DMS79 treated with DMSO at 0.1 percent for 48 hours (cell line): ENCODE results near the gene GRID1.

Experiments
- DNase-seq: peaks from one replicate; lab custom pipeline; 2025; lab: John Stamatoyannopoulos, UW

The GRID1 gene

GRCh38 chr10:86062647-86063145 lies 303.9 kb downstream of the GRID1 start:
- DNase-seq, result no peak

DNA sequence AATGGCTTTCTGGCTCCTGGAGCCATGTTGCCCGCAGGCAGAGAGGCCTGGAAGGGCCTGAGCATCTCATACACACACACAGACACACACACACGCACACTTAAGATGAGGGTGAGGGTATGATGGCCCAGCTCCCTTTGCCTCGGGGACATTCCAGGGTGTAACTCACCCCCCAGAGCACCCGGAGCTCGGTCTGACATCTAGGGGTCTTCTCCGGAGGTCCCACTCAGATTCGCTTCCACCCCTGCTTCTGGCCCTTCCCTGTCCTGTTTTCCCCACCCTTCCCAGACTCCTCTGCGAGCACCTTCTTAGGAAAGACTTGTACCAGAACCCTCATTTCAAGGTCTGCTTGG lies 304.4 kb downstream of the GRID1 start:
- no peak for DNase-seq

DNA sequence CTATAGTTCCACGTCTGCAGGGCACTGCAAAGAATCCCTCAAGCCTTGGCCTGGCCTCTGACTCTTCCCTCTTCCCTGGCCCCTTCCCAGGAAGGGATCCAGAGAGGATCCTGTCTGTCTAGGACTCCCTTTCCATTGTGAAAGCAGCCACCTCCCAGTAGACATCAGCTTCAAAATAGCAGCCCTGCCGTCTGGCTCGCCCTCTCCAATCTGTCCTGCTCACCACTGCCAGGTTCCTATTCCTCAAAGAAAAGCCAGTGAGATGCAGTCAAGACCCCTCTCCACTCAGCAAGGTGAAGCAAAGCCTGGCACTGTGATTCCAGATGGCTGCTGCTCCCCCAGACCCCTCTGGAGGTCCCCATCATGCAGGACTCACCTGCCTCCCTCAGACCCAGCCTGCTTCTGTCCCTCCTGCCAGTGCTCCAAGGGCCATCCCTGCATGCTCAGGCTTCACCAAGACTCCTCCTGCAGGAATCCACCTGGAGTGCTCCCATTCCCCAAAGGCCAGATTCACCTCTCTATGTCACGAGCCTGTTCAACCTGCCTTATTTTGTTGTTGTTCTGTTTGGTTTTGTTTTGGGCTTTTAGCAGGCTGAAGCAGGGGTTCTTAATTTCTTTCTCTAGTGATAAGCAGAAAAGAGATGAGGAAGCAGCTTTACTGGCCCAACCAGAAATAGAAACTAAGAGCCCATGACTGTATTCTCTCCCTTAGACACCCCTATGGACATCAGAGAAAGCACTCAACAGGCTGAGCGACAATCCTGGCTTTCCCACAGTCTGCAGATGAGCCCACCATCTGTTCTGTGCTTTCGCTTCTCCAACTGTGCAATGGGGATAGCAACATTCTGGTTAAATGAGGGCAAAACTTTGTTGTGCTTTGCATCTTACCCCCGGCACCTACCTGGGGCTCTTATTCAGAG lies 305.1 kb downstream of the GRID1 start:
- no peak for DNase-seq

- no peak for DNase-seq
These were observed 306.0 kb downstream of the GRID1 start for GRCh38 chr10:86060386-86061277.

GRCh38 chr10:86059892-86060291 lies 306.7 kb downstream of the GRID1 start:
- DNase-seq, result no peak

GRCh38 chr10:86058964-86059363 lies 307.6 kb downstream of the GRID1 start:
- DNase-seq, result no peak

- no peak for DNase-seq
These were observed 308.9 kb downstream of the GRID1 start for GRCh38 chr10:86057708-86058107.

DNA sequence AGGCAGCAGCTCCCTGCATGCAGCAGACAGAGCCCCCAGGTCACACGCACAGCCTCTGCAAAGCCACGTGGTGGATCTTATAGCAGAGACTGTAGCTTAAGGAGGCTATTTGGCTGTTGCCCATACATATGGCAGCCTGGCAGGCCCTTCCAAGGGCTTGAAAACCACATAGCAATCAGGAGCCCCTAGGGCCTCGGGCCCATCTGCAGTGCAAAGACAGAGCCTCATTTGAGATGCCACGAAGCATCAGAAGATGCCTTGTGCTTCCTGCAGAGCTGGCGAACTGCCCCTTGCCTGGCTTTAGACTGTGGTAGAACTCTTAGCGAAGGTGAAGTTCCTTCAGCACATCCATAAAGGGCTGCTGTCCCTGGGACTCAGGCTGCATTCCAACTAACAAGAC lies 309.9 kb downstream of the GRID1 start:
- no peak for DNase-seq

- DNase-seq, result no peak
These were observed 310.7 kb downstream of the GRID1 start for GRCh38 chr10:86055928-86056327.

DNA sequence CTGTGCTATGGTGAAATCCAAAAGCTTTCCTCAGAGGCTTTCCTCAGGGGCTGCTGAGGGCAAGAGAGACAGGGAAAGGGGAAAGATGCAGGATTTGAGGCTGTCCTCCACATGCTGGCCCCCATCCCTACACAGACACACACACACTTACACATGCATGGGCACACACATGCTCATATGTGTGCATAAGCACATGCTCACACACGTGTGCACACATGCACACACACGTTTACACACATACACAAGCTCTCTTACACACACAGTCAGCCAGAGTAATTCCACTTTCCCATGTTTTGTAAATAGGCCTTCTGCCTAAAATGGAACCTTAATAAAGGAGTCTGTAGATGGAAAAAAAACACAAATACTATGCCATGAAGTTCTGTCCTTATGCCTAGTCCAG lies 312.9 kb downstream of the GRID1 start:
- no peak for DNase-seq

DNA sequence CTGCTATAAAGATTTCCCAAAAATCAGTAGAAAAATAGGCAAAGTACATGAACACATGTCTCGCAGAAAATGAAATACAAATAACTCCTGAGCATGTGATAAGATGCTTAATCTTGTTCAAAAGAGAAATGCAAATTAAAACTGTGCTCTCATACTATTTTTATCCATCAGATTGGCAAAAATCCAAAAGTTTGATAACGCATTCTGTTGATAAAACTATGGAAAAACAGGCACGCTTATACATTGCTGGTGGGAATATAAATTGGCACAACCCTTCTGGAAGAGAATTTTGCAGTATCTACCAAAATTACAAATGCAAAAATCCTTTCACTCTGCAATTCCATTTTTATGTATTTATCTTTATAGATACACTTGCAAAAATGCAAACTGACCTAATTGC lies 315.0 kb downstream of the GRID1 start:
- no peak for DNase-seq

DNA sequence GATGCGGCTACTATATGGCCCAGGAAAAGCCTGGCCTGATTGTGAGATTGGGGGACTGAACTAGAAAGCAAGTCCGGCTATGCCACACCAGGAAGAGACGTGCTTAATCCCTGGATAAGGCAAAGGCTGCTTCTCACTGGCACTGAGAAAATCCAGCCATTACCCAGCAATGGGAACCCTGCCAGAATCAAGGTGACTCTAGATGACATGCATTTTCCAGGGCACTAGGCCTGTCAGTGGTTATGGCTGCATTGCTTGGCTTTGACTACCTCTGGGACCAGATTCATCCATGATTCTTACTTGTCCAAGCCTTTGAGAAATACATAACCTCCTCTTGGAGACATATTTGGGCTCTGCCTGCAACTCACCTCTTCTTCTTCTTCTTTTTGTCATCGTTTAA lies 317.2 kb downstream of the GRID1 start:
- DNase-seq, result no peak

- no peak for DNase-seq
These were observed 317.6 kb downstream of the GRID1 start for GRCh38 chr10:86048973-86049372.

DNA sequence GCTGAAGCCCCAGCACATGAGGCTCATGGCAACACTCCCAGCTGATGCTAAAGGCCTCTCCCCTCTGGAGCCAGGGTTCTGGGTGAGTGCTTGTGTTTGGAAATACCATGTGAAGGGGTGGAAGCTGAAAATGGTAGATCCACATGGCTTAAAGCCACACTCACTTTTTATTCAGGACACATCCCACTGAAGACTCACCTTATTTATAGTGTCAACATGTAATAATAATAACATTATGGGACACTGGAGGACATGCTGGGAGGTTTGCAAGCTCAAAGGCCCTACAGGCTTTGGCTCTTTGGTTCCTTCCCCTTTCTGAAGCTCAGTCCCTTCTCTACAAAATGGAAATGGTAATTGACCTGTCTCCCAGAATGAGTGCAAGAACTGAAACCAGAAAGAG lies 318.0 kb downstream of the GRID1 start:
- DNase-seq, result no peak

- no peak for DNase-seq
These were observed 319.0 kb downstream of the GRID1 start for GRCh38 chr10:86047588-86047987.

GRCh38 chr10:86046845-86047460 lies 319.6 kb downstream of the GRID1 start:
- no peak for DNase-seq

DNA sequence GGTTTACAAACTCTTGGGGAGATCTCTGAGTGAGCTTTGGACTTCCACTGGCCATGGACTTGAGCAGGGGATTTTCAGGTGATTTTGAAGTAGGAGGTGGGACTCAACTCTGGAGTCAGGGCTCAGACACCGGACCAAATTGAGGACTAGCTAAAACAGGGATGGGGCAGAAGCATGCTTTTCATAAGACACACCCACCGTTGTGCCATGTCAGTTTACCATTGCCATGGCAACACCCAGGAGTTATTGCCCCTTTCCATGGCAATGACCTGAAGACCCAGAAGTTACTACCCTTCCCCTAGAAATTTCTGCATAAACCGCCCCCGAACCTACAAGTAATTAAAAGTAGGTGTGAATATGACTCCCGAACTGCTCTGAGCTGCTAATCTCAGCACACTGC lies 320.7 kb downstream of the GRID1 start:
- DNase-seq, result no peak

GRCh38 chr10:86044029-86044428 lies 322.6 kb downstream of the GRID1 start:
- DNase-seq, result peak; percentile 4

GRCh38 chr10:86043236-86043635 lies 323.4 kb downstream of the GRID1 start:
- no peak for DNase-seq

GRCh38 chr10:86042161-86042560 lies 324.4 kb downstream of the GRID1 start:
- DNase-seq, result no peak

DNA sequence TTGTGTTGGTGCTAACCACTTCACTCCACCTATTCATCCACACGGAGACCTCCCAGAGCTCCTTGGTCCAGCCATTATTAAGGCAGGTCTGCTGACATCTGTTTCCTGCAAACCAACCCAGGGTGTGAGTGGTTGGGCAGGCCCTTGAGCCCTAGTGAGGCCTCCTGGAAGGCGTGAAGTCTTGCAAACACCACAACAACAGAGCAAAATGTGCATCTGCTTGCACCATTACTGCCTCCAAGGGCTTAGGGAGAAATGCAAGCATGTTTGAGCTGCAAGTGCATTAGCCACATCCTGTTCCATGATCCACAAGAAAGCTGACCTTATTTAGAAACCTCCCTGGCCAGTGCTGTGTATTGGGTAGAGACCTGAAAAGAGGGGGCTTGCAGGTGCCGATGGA lies 325.5 kb downstream of the GRID1 start:
- no peak for DNase-seq

DNA sequence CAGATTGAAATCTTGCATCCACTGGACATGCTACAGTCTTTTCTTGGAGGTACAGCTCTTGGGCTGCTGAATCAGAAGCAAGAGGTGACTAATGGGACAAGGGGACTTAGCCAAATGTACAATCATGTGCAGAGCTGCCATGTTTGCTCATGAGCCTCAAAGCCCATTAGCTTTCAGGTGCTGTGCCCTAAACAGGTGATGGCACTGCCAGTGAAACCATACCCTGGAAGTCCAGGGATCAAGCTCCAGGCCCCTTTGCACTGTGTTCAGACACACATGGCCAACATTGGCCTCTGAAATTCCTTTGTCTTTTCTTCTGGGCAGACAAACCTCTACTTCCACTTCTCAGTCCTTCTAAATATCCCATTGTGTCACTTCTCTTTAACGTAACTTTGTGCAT lies 328.2 kb downstream of the GRID1 start:
- no peak for DNase-seq
